Panc1 (cell line): Measurements from ENCODE around the gene NPLOC4.

Experiments
- CTCF ChIP-seq: fragments of 450-650 bp; IDR thresholded peaks from 2 replicates; pipeline ENCODE4 v1.5.1; 2017; ENCODE audit warnings: mild to moderate bottlenecking
- REST ChIP-seq, 2 experiments: IDR thresholded peaks; 2 replicates each; pipeline ENCODE4 v1.6.1; 2011 to 2012; ENCODE audit warnings: low read depth in 2 of 2, control low read depth in 1 of 2, low read length in 1 of 2, mild to moderate bottlenecking in 1 of 2, moderate library complexity in 1 of 2; ENCODE audit not compliant: insufficient read depth in 1 of 2
- SIN3A ChIP-seq: IDR thresholded peaks from 2 replicates; pipeline ENCODE4 v1.6.1; 2012; ENCODE audit warnings: low read depth, mild to moderate bottlenecking, low read length, moderate library complexity, borderline replicate concordance; ENCODE audit not compliant: insufficient read depth

DNA sequence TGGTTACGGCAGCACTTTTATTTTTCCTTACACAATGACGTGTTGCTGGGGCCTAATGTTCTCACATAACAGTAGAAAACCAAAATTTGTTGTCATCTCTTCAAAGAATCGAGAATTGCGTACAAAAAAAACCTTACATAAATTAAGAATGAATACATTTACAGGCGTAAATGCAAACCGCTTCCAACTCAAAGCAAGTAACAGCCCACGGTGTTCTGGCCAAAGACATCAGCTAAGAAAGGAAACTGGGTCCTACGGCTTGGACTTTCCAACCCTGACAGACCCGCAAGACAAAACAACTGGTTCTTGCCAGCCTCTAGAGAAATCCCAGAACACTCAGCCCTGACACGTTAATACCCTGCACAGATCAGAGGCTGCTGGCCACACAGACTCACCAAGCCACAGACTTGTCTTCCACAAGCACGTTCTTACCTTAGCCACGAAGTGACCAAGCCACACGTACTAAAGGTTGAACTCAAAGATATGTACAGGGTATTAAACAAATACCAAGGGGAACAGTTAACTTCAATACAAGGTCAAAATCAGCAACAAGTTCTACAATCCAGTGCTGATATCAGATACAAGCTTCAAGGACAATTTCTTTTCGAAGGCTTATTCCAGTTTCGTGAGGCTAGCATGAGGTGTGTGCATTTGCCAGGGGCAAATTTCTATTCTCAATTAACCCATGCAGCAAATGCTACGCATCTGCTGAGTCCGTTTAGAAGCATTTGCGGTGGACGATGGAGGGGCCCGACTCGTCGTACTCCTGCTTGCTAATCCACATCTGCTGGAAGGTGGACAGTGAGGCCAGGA lies 126.7 kb downstream of the NPLOC4 start:
- no peak for TF ChIP-seq REST (IDR thresholded peaks at IDR 0.05; ENCODE audit: insufficient read depth in 1 of 2, low read depth in 2 of 2, low read length in 1 of 2)
- no peak for TF ChIP-seq CTCF
- TF ChIP-seq SIN3A = no peak
